Esophagus muscularis mucosa (tissue), 4 donors: Measurements from ENCODE around the gene DLGAP4. TPM values are rescaled to one million over a fixed set of nuclear protein-coding genes. Genes with fewer than 3 reads are reported as not detected.

Source experiments
- DNase-seq: peaks from one replicate; pipeline ENCODE4 v3.0.0-alpha.2; 2017; ENCODE audit errors: extremely low spot score
- H3K27ac ChIP-seq, 4 donors: fragments of 200-600 bp; sonication (generic); replicated peaks in 1 of 4; 1 replicate in 3 of 4; 2 replicates in 1 of 4; pipeline ENCODE4 v1.5.1; 2016 to 2019; ENCODE audit warnings: mild to moderate bottlenecking in 1 of 4
- H3K27me3 ChIP-seq, 4 donors: fragments of 200-600 bp; sonication (generic); one replicate each; pipeline versions ENCODE4 v1.5.1 to v1.6.0; 2016 to 2019
- H3K36me3 ChIP-seq, 4 donors: fragments of 200-600 bp; sonication (generic); one replicate each; pipeline ENCODE4 v1.5.1; 2016 to 2019
- H3K4me1 ChIP-seq, 4 donors: fragments of 200-600 bp; sonication (generic); one replicate each; pipeline ENCODE4 v1.5.1; 2016 to 2019
- H3K4me3 ChIP-seq, 4 donors: fragments of 200-600 bp; sonication (generic); 1 replicate in 2 of 4; 2 replicates in 2 of 4; pipeline ENCODE4 v1.5.1; 2016 to 2019; ENCODE audit warnings: mild to moderate bottlenecking in 4 of 4, moderate library complexity in 1 of 4
- H3K9me3 ChIP-seq, 4 donors: fragments of 200-600 bp; sonication (generic); 1 replicate in 3 of 4; 2 replicates in 1 of 4; pipeline ENCODE4 v1.5.1; 2016 to 2019
- EP300 ChIP-seq: sonication (generic); formaldehyde crosslinking; IDR thresholded peaks from one replicate; pipeline ENCODE4 v1.6.1; 2017; ENCODE audit warnings: antibody characterized with exemption
- POLR2A ChIP-seq: fragments of 450-650 bp; IDR thresholded peaks from one replicate; pipeline ENCODE4 v1.6.1; 2017; ENCODE audit warnings: antibody characterized with exemption, moderate library complexity, mild to moderate bottlenecking, low read depth
- POLR2AphosphoS5 ChIP-seq, 2 donors: sonication (generic); formaldehyde crosslinking; IDR thresholded peaks; one replicate each; pipeline ENCODE4 v1.6.1; 2017; ENCODE audit warnings: antibody characterized with exemption in 2 of 2
- WGBS: methylation state at CpG from one replicate; pipeline ENCODE4 v1.1.5; 2018; 5-methylcytosine and 5-hydroxymethylcytosine counted together
- intact Hi-C: fragments of 100-400 bp; cut with DNase I; formaldehyde crosslinking; loops from one replicate; pipeline ENCODE4 v1.15.1; 2023
- total RNA-seq, 4 donors: library from RNA; depleted of rRNA; stranded (reverse); fragments of >200 nt; gene quantifications; one replicate each; pipeline versions ENCODE4 v1.1.0 to v1.2.1, GENCODE V29; 2016
- TF ChIP-seq, protein P1 (sequence below), 3 experiments: fragments of 200-600 bp in 2 of 3; fragments of 450-650 bp in 1 of 3; sonication (generic) in 2 of 3; IDR thresholded peaks; one replicate each; pipeline ENCODE4 v1.5.1; 2017 to 2019; ENCODE audit warnings: antibody characterized with exemption in 3 of 3, mild to moderate bottlenecking in 2 of 3, moderate library complexity in 1 of 3

Gene DLGAP4
- total RNA-seq, 4 donors from 2014 or later, result 43.6 to 90.0 (median 48.8) TPM

DNA sequence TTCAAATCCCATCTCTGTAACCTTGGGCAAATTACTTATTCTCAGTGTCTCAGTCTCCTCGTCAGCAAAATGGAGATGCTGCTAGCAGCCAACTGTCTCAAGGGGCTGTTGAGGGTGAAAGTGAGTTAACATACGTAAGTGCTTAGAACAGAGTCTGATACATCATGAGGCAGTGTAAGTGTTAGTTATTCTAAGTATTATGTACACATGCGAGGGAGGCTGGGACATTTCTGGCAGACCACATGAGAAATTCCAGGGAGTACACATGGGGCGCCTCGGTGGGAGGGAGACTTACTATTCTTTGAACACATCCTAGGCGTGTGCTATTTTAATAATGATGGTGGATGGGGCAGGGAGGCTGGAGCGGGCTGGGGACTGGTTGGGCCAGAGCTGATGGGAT lies 99.1 kb downstream of the DLGAP4 start:
- intact Hi-C loops, result no loop called here
- H3K27ac ChIP-seq, result no peak overlapping the region

DNA sequence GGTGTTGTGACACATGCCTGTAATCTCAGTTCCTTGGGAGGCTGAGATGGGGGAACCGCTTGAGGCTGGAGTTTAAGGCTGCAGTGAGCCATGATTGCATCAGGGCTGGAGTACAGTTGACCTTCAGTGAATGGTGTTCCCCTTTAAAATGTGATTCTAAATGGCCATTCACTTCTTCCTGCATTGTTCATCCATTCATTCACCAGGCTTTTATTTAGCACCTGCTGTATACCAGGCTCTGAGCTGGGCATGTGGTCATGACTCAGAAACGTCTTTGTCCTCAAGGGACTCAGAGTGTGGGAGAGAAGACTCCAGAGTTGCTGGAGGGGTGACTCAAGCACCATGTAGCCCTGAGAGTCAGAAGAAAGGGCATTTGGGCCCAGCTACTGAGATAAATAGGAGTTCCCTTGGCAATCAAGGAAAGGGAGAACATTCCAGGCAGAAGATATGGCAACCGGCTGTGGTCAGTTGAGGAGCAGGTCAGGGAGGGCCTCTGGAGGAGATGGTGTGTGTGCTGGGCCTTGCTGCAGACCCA lies 101.1 kb downstream of the DLGAP4 start:
- H3K27me3 ChIP-seq, result peaks cover 0 to 54% (median 0%) of the 10 kb centered on the region in 4 donors
- H3K9me3 ChIP-seq, result peaks cover 0 to 15% (median 0%) of the 10 kb centered on the region in 4 donors
- no peak overlapping the region for H3K4me3 ChIP-seq
- TF ChIP-seq, protein P1, sequence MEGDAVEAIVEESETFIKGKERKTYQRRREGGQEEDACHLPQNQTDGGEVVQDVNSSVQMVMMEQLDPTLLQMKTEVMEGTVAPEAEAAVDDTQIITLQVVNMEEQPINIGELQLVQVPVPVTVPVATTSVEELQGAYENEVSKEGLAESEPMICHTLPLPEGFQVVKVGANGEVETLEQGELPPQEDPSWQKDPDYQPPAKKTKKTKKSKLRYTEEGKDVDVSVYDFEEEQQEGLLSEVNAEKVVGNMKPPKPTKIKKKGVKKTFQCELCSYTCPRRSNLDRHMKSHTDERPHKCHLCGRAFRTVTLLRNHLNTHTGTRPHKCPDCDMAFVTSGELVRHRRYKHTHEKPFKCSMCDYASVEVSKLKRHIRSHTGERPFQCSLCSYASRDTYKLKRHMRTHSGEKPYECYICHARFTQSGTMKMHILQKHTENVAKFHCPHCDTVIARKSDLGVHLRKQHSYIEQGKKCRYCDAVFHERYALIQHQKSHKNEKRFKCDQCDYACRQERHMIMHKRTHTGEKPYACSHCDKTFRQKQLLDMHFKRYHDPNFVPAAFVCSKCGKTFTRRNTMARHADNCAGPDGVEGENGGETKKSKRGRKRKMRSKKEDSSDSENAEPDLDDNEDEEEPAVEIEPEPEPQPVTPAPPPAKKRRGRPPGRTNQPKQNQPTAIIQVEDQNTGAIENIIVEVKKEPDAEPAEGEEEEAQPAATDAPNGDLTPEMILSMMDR (IDR thresholded peaks at IDR 0.05), result no peak
- no peak for TF ChIP-seq POLR2A
- TF ChIP-seq EP300, result no peak
- no peak for TF ChIP-seq POLR2AphosphoS5 (IDR thresholded peaks at IDR 0.05)
- WGBS, result 86% methylated on average over 3 of the region's 3 CpGs
- H3K4me1 ChIP-seq, result no peaks in the 10 kb centered on the region
- intact Hi-C loops, result no loop called here
- no peaks in the 10 kb centered on the region for H3K36me3 ChIP-seq
- no peak overlapping the region for H3K27ac ChIP-seq
- DNase-seq, result no peak

More for the DNA sequence above, 99.1 kb downstream of the DLGAP4 start:
- TF ChIP-seq, protein P1 (IDR thresholded peaks at IDR 0.05), result no peak
- TF ChIP-seq POLR2A (no peak), EP300 (no peak), POLR2AphosphoS5 (IDR thresholded peaks at IDR 0.05) (no peak)
- WGBS, result 85% methylated on average over 7 of the region's 7 CpGs
- no peak overlapping the region for H3K4me3 ChIP-seq
- no peaks in the 10 kb centered on the region for H3K36me3 ChIP-seq
- H3K27me3 ChIP-seq, result peaks cover 0 to 55% (median 1%) of the 10 kb centered on the region in 4 donors
- DNase-seq, result no peak
- peaks cover 0 to 15% (median 0%) of the 10 kb centered on the region in 4 donors for H3K9me3 ChIP-seq
- H3K4me1 ChIP-seq, result no peaks in the 10 kb centered on the region

DNA sequence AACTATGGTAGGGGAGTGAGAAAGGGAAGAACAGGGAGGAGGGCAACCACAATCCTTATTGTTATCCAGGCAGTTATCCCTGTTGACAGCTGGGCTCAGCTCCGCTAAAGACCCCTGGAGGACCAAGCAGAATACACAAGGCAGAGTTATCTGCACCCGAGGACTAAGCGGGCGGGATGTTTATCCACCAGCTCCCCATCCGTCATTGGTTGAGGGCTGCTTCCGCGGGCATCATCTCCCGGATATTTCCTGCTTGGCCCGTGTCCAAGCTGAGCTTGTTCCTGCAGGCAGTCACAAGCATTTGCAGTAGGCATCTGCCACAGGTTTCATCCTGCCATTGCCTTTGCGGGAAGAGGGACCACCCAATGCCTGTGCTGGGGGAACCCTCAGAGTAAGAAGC lies 102.1 kb downstream of the DLGAP4 start:
- Histone ChIP-seq H3K9me3 (peaks cover 0 to 8% (median 0%) of the 10 kb centered on the region in 4 donors), H3K27ac (no peak overlapping the region), H3K4me3 (no peak overlapping the region), H3K4me1 (no peaks in the 10 kb centered on the region), H3K27me3 (peaks cover 0 to 46% (median 0%) of the 10 kb centered on the region in 4 donors), H3K36me3 (no peaks in the 10 kb centered on the region)
- intact Hi-C loops, result no loop called here
- no peak for TF ChIP-seq POLR2A
- TF ChIP-seq EP300, result no peak
- no peak for TF ChIP-seq POLR2AphosphoS5 (IDR thresholded peaks at IDR 0.05)
- TF ChIP-seq, protein P1 (IDR thresholded peaks at IDR 0.05), result no peak
- no peak for DNase-seq
- WGBS, result 20% methylated on average over 5 of the region's 10 CpGs

DNA sequence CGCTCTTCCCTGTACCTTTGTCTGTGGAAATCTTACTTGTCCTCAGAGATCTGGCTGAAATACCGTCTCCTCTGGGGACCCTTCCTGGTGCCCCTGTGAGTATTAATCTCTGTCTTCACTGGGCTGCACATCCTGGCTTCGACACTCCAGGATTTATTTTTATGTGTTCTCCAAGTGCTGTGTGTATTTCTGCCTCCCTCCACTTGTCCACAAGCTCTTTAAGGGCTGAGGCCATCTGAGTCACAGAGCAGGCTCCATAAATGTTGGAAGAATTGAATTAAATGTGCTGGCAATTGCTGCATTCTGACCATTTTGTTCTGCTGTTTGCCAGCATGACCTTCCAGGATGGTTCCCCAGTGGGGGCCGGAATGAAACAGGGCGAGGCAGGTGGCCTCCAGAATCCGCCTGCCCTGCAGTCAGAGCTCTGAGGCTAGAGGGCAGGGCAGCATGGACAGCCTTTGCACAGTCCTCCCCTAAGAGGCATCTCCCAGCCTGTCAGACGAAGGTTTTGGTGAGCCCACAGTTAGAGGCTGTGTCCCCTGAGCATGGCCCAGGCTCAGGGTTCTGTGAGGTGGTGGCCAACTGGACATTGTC lies 105.8 kb downstream of the DLGAP4 start:
- TF ChIP-seq POLR2AphosphoS5 (IDR thresholded peaks at IDR 0.05) (no peak), POLR2A (no peak), EP300 (no peak)
- TF ChIP-seq, protein P1 (IDR thresholded peaks at IDR 0.05), result no peak
- Histone ChIP-seq H3K27ac (no peak overlapping the region), H3K36me3 (no peaks in the 10 kb centered on the region), H3K27me3 (peaks cover 0 to 46% (median 0%) of the 10 kb centered on the region in 4 donors), H3K4me1 (no peaks in the 10 kb centered on the region), H3K4me3 (no peak overlapping the region), H3K9me3 (no peaks in the 10 kb centered on the region)
- intact Hi-C loops, result no loop called here
- no peak for DNase-seq
- 73% methylated on average over 6 of the region's 7 CpGs for WGBS
